ENCODE results near the gene CAPN9. TPM values are rescaled to one million over a fixed set of nuclear protein-coding genes. Genes with fewer than 3 reads are reported as not detected.

CAPN9 gene
- total RNA-seq, 4 donors from 2014 or later = 1.2 TPM; not detected in 3

GRCh38 chr1:230781594-230781993 is 34.4 kb downstream of the CAPN9 start:
- 51 to 65% methylated on average over 3 of the region's 3 CpGs for WGBS, 2 donors (ENCODE audit: low coverage in 1 of 2)
- Histone ChIP-seq H3K4me1 (no peaks in the 10 kb centered on the region), H3K27me3 (peaks cover 21% of the 10 kb centered on the region), H3K27ac (no peak overlapping the region), H3K9me3 (no peaks in the 10 kb centered on the region), H3K36me3 (no peaks in the 10 kb centered on the region), H3K4me3 (no peak overlapping the region)
- no peak for TF ChIP-seq EP300 (IDR thresholded peaks at IDR 0.05)
- TF ChIP-seq POLR2AphosphoS5 (IDR thresholded peaks at IDR 0.05) = no peak
- TF ChIP-seq POLR2A (IDR thresholded peaks at IDR 0.05) = no peak
- no peak for TF ChIP-seq CTCF (IDR thresholded peaks at IDR 0.05)
- no peak for ATAC-seq

- Histone ChIP-seq H3K27ac (no peak overlapping the region), H3K27me3 (peaks cover 12% of the 10 kb centered on the region), H3K4me1 (no peaks in the 10 kb centered on the region), H3K9me3 (no peaks in the 10 kb centered on the region), H3K36me3 (no peaks in the 10 kb centered on the region), H3K4me3 (no peak overlapping the region)
- no peak for ATAC-seq
- TF ChIP-seq EP300 (IDR thresholded peaks at IDR 0.05) (no peak), POLR2A (IDR thresholded peaks at IDR 0.05) (no peak), POLR2AphosphoS5 (IDR thresholded peaks at IDR 0.05) (no peak), CTCF (IDR thresholded peaks at IDR 0.05) (no peak)
- WGBS, 2 donors (ENCODE audit: low coverage in 1 of 2) = 69 to 75% methylated on average over 2 of the region's 2 CpGs
These were observed 37.0 kb downstream of the CAPN9 start for GRCh38 chr1:230784163-230784562.

- TF ChIP-seq POLR2A (IDR thresholded peaks at IDR 0.05) (no peak), CTCF (IDR thresholded peaks at IDR 0.05) (no peak), EP300 (IDR thresholded peaks at IDR 0.05) (no peak), POLR2AphosphoS5 (IDR thresholded peaks at IDR 0.05) (no peak)
These were observed 38.6 kb downstream of the CAPN9 start for GRCh38 chr1:230785636-230786384.

GRCh38 chr1:230786385-230786753 is 39.2 kb downstream of the CAPN9 start:
- H3K9me3 ChIP-seq = no peaks in the 10 kb centered on the region
- no peak for ATAC-seq
- no peaks in the 10 kb centered on the region for H3K4me1 ChIP-seq
- 96 to 100% methylated on average over 3 of the region's 3 CpGs for WGBS, 2 donors (ENCODE audit: low coverage in 1 of 2)
- no peak overlapping the region for H3K27ac ChIP-seq
- peaks cover 7% of the 10 kb centered on the region for H3K27me3 ChIP-seq
- no peak for TF ChIP-seq POLR2AphosphoS5 (IDR thresholded peaks at IDR 0.05)
- no peak for TF ChIP-seq EP300 (IDR thresholded peaks at IDR 0.05)
- no peak for TF ChIP-seq POLR2A (IDR thresholded peaks at IDR 0.05)
- TF ChIP-seq CTCF (IDR thresholded peaks at IDR 0.05) = no peak
- no peaks in the 10 kb centered on the region for H3K36me3 ChIP-seq
- no peak overlapping the region for H3K4me3 ChIP-seq

More at GRCh38 chr1:230785636-230786384, 38.6 kb downstream of the CAPN9 start:
- Histone ChIP-seq H3K27me3 (peaks cover 12% of the 10 kb centered on the region), H3K4me3 (no peak overlapping the region), H3K36me3 (no peaks in the 10 kb centered on the region), H3K4me1 (no peaks in the 10 kb centered on the region), H3K9me3 (no peaks in the 10 kb centered on the region), H3K27ac (no peak overlapping the region)
- WGBS, 2 donors (ENCODE audit: low coverage in 1 of 2) = 73 to 80% methylated on average over 1 to 2 of the region's 2 CpGs
- no peak for ATAC-seq

GRCh38 chr1:230787471-230787870 is 40.3 kb downstream of the CAPN9 start:
- no peaks in the 10 kb centered on the region for H3K4me1 ChIP-seq
- H3K36me3 ChIP-seq = no peaks in the 10 kb centered on the region
- no peak overlapping the region for H3K27ac ChIP-seq
- no peaks in the 10 kb centered on the region for H3K9me3 ChIP-seq
- no peak overlapping the region for H3K4me3 ChIP-seq
- H3K27me3 ChIP-seq = no peaks in the 10 kb centered on the region
- 84 to 89% methylated on average over 4 to 5 of the region's 7 CpGs for WGBS, 2 donors (ENCODE audit: low coverage in 1 of 2)
- no peak for ATAC-seq
- TF ChIP-seq EP300 (IDR thresholded peaks at IDR 0.05) (no peak), CTCF (IDR thresholded peaks at IDR 0.05) (no peak), POLR2AphosphoS5 (IDR thresholded peaks at IDR 0.05) (no peak), POLR2A (IDR thresholded peaks at IDR 0.05) (no peak)

Measured in gastroesophageal sphincter (tissue), 4 donors.